ENCODE data around the gene AMN1.
A peak's percentile ranks its signal among the peaks of the same experiment; 100 is the strongest.

The AMN1 gene

DNA sequence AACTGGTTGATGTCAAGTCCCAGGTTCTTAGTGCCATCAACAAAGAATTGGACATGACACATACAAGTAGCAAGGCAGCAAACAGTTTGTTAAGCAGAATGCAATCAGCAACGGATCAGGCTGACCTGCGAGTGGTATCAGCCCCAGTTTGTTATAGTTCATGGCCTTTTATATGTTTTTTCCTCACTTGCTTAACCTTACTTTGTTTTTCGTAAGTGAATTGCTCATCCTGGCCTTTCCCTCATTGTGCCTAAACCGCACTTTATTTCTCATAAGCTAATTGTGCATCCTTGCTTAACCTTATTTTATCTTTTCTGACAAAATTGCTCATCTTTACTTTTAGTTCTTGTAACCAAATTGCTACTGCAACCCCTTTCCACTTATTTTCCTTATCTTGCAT is 65.2 kb downstream of the AMN1 start:
- H3K79me2 ChIP-seq (ENCODE audit: low read length) = no peaks in the 10 kb centered on the region
- H3F3A ChIP-seq (ENCODE audit: insufficient read depth, low read length) = peaks cover 7% of the 10 kb centered on the region
- H3K4me3 ChIP-seq (ENCODE audit: low read length) = no peak overlapping the region
- H3K4me2 ChIP-seq (ENCODE audit: low read depth, low read length) = no peak overlapping the region
- no peaks in the 10 kb centered on the region for H4K20me1 ChIP-seq (ENCODE audit: insufficient read depth, low read length)
- no peaks in the 10 kb centered on the region for H3K9me2 ChIP-seq (replicated peaks; ENCODE audit: insufficient read depth, low read length)
- no peak overlapping the region for H3K27ac ChIP-seq (ENCODE audit: low read length)
- no peak overlapping the region for H2AFZ ChIP-seq (ENCODE audit: low read length)
- H3K27me3 ChIP-seq (replicated peaks; ENCODE audit: insufficient read depth, low read length) = no peaks in the 10 kb centered on the region
- 0 out of 2 replicates have a peak, but pooled peaks cover 4% of the 10 kb centered on the region for H3K4me1 ChIP-seq (ENCODE audit: low read length)
- TF ChIP-seq, protein P1, sequence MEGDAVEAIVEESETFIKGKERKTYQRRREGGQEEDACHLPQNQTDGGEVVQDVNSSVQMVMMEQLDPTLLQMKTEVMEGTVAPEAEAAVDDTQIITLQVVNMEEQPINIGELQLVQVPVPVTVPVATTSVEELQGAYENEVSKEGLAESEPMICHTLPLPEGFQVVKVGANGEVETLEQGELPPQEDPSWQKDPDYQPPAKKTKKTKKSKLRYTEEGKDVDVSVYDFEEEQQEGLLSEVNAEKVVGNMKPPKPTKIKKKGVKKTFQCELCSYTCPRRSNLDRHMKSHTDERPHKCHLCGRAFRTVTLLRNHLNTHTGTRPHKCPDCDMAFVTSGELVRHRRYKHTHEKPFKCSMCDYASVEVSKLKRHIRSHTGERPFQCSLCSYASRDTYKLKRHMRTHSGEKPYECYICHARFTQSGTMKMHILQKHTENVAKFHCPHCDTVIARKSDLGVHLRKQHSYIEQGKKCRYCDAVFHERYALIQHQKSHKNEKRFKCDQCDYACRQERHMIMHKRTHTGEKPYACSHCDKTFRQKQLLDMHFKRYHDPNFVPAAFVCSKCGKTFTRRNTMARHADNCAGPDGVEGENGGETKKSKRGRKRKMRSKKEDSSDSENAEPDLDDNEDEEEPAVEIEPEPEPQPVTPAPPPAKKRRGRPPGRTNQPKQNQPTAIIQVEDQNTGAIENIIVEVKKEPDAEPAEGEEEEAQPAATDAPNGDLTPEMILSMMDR (IDR thresholded peaks at IDR 0.05; ENCODE audit: low read length) = no peak
- TF ChIP-seq EZH2 (optimal IDR thresholded peaks at IDR 0.05; ENCODE audit: low read depth, low read length) (no peak), EZH2phosphoT487 (IDR thresholded peaks at IDR 0.05; ENCODE audit: low read length) (no peak)
- no peaks in the 10 kb centered on the region for H3K9me3 ChIP-seq (replicated peaks; ENCODE audit: insufficient read depth, low read length)
- H3K36me3 ChIP-seq (replicated peaks; ENCODE audit: insufficient read depth, low read length) = no peaks in the 10 kb centered on the region
- H3K9ac ChIP-seq (ENCODE audit: low read length) = no peak overlapping the region
- DNase-seq = no peak

DNA sequence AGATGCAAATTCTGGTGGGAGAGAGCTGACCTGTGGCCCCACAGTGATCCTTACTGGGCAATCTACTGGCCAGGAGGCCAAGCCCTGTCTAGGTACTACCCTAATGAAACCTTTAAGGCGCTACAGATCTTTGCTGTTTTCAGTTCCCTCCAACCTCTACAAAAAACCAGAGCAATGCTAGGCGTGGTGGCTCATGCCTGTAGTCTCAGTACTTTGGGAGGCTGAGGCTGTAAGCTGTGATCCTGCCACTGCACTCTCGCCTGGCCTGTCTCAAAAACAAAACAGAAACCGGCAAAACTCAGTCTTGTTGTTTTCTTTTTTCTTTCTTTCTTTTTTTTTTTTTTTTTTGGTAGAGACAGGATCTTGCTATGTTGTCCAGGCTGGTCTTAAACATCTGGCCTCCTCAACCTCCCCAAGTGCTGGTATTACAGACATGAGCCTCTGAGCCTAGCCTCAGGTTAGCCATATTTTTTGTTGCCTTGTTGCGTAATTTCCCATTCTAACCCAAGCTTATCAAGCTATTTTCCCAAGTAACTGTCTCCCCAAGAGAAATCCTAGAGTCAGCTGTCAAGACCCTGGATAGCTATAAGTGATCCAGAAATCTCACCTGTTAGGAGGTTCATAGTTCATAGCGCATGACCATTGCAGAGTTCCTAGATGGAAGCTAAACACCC is 66.5 kb downstream of the AMN1 start:
- Histone ChIP-seq H3K27ac (ENCODE audit: low read length) (peak overlapping the region; percentile 2; the same call in 1 of the 2 replicates), H3K79me2 (ENCODE audit: low read length) (no peaks in the 10 kb centered on the region), H3K4me1 (ENCODE audit: low read length) (0 out of 2 replicates have a peak, but pooled peaks cover 9% of the 10 kb centered on the region), H3K9ac (ENCODE audit: low read length) (no peak overlapping the region), H3F3A (ENCODE audit: insufficient read depth, low read length) (peaks cover 7% of the 10 kb centered on the region), H3K4me3 (ENCODE audit: low read length) (no peak overlapping the region), H3K9me2 (replicated peaks; ENCODE audit: insufficient read depth, low read length) (no peaks in the 10 kb centered on the region), H3K27me3 (replicated peaks; ENCODE audit: insufficient read depth, low read length) (no peaks in the 10 kb centered on the region), H3K9me3 (replicated peaks; ENCODE audit: insufficient read depth, low read length) (no peaks in the 10 kb centered on the region), H2AFZ (ENCODE audit: low read length) (peak overlapping the region; percentile 24), H4K20me1 (ENCODE audit: insufficient read depth, low read length) (no peaks in the 10 kb centered on the region), H3K36me3 (replicated peaks; ENCODE audit: insufficient read depth, low read length) (no peaks in the 10 kb centered on the region), H3K4me2 (ENCODE audit: low read depth, low read length) (no peak overlapping the region)
- TF ChIP-seq EZH2phosphoT487 (IDR thresholded peaks at IDR 0.05; ENCODE audit: low read length) (no peak), EZH2 (optimal IDR thresholded peaks at IDR 0.05; ENCODE audit: low read depth, low read length) (no peak)
- TF ChIP-seq, protein P1 (IDR thresholded peaks at IDR 0.05; ENCODE audit: low read length) = no peak
- no peak for DNase-seq

DNA sequence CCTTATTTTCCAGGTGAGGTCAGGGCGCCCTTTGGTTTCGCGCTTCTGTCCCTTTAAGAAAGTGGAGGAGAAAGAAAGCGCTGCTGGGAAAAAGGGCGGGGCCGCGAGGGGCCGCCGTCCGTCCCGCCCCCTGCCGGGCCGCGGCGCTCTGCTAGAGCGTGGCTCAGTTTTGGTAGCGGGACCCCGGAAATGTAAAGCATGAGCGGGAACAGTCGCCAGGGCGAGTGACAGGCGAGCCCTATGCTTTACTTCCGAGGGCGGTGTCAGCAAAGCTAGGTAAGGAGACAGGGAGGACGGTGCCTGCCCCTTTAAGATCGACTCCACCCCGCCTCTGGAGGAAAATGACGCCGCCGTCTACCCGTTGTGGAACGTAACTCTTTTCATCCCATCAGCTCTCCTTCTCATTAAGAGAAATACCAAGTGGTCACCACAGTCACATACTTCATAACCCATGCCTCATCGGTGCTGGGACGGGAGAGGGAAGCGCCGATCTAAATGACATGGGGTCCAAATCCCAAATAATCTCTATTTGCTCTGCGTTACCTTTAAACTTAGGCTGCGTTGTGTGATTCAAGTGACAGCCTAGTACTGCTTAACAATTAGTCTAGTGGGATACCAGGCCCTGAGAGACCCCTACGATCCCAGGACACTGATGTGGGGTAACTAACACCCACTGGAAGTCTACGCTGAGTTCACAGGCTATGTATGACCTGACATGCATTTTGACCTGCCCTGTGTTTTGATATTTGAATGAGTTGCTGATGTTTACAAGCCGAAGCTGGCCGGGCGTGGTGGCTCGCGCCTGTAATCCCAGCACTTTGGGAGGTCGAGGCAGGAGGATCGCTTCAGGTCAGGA is 69.5 kb downstream of the AMN1 start, which contains the start of gene ETFBKMT:
Gene ETFBKMT (plus strand): TSS at position 602 of the 856 bp plus-strand sequence. CDS start 2,266 bp downstream, outside the sequence.
- H4K20me1 ChIP-seq (ENCODE audit: insufficient read depth, low read length) = no peaks in the 10 kb centered on the region
- H3K4me2 ChIP-seq (ENCODE audit: low read depth, low read length) = peak within 1 kb of the TSS; percentile 86
- TF ChIP-seq EZH2 (optimal IDR thresholded peaks at IDR 0.05; ENCODE audit: low read depth, low read length) (no peak), EZH2phosphoT487 (IDR thresholded peaks at IDR 0.05; ENCODE audit: low read length) (no peak)
- TF ChIP-seq, protein P1 (IDR thresholded peaks at IDR 0.05; ENCODE audit: low read length) = no peak; the same call in 1 of the 2 replicates
- H3F3A ChIP-seq (ENCODE audit: insufficient read depth, low read length) = peaks cover 7% of the 10 kb centered on the region
- H3K9me3 ChIP-seq (replicated peaks; ENCODE audit: insufficient read depth, low read length) = no peaks in the 10 kb centered on the region
- H3K36me3 ChIP-seq (replicated peaks; ENCODE audit: insufficient read depth, low read length) = no peaks in the 10 kb centered on the region
- no peaks in the 10 kb centered on the region for H3K79me2 ChIP-seq (ENCODE audit: low read length)
- no peaks in the 10 kb centered on the region for H3K27me3 ChIP-seq (replicated peaks; ENCODE audit: insufficient read depth, low read length)
- peak within 1 kb of the TSS; percentile 98 for H2AFZ ChIP-seq (ENCODE audit: low read length)
- peak; percentile 91 for DNase-seq
- 0 out of 2 replicates have a peak, but pooled peaks cover 9% of the 10 kb centered on the region for H3K4me1 ChIP-seq (ENCODE audit: low read length)
- H3K4me3 ChIP-seq (ENCODE audit: low read length) = peak within 1 kb of the TSS; percentile 88
- peak within 1 kb of the TSS; percentile 67 for H3K9ac ChIP-seq (ENCODE audit: low read length)
- H3K9me2 ChIP-seq (replicated peaks; ENCODE audit: insufficient read depth, low read length) = no peaks in the 10 kb centered on the region
- H3K27ac ChIP-seq (ENCODE audit: low read length) = peak within 1 kb of the TSS; percentile 93
